Measurements from ENCODE around the gene COL13A1. TPM values are rescaled to one million over a fixed set of nuclear protein-coding genes. Genes with fewer than 3 reads are reported as not detected.

The COL13A1 gene
- total RNA-seq, 1 donor from 2014 or later: 0.35 TPM

Other genes starting within 250 kb of the COL13A1 start
- gene NEUROG3, start 228.5 kb upstream of the COL13A1 start, total RNA-seq: not detected in 2 replicates
- 2.3 and 2.9 TPM in 2 replicates for gene FAM241B, start 171.7 kb upstream of the COL13A1 start, total RNA-seq

All from renal cortical epithelial cell (primary cell).